Activated CD8-positive, alpha-beta T cell treated with anti-CD3 and anti-CD28 coated beads, Interleukin-2, amount 10 ng/mL, durations not matched to agents 7 days and 5 days (primary cell): ENCODE results near the gene PLEKHM3. TPM values are rescaled to one million over a fixed set of nuclear protein-coding genes. Genes with fewer than 3 reads are reported as not detected.

Experiments
- ATAC-seq: fragments of 150-1000 bp; cut with Tn5 transposase; one replicate; pipeline ENCODE4 v1.10.0; 2021; ENCODE audit warnings: moderate library complexity
- CTCF ChIA-PET: fragments of 350-600 bp; sonication (Branson Sonifier 250); formaldehyde crosslinking; loops from one replicate; lab custom pipeline; 2021; ENCODE audit warnings: antibody characterized with exemption; lab: Charles Lee
- POLR2A ChIA-PET: fragments of 350-600 bp; sonication (Branson Sonifier 250); formaldehyde crosslinking; loops from one replicate; lab custom pipeline; 2021; ENCODE audit warnings: antibody characterized with exemption; lab: Charles Lee
- DNase-seq: peaks from one replicate; pipeline ENCODE4 v3.0.0-alpha.2; 2020
- H3K27ac Mint-ChIP-seq: one replicate; pipeline ENCODE4 v1.8.0; 2021; ENCODE audit warnings: mild to moderate bottlenecking, mixed read lengths
- H3K27me3 Mint-ChIP-seq: one replicate; pipeline ENCODE4 v1.8.0; 2021; ENCODE audit warnings: low read depth, mixed read lengths
- H3K36me3 Mint-ChIP-seq: one replicate; pipeline ENCODE4 v1.8.0; 2021; ENCODE audit warnings: low read depth, mixed read lengths
- H3K4me1 Mint-ChIP-seq: one replicate; pipeline ENCODE4 v1.8.0; 2021; ENCODE audit warnings: low read depth, mixed read lengths
- H3K4me3 Mint-ChIP-seq: one replicate; pipeline ENCODE4 v1.8.0; 2021; ENCODE audit warnings: mild to moderate bottlenecking, mixed read lengths
- H3K9me3 Mint-ChIP-seq: one replicate; pipeline ENCODE4 v1.8.0; 2022; ENCODE audit warnings: mixed read lengths; ENCODE audit not compliant: insufficient read depth
- total RNA-seq, 2 experiments: library from RNA; stranded (reverse); gene quantifications; one replicate each; pipeline ENCODE4 v1.2.3, GENCODE V29; 2021

The PLEKHM3 gene
- total RNA-seq, 2 experiments from 2014 or later = 6.1 to 6.2 TPM

DNA sequence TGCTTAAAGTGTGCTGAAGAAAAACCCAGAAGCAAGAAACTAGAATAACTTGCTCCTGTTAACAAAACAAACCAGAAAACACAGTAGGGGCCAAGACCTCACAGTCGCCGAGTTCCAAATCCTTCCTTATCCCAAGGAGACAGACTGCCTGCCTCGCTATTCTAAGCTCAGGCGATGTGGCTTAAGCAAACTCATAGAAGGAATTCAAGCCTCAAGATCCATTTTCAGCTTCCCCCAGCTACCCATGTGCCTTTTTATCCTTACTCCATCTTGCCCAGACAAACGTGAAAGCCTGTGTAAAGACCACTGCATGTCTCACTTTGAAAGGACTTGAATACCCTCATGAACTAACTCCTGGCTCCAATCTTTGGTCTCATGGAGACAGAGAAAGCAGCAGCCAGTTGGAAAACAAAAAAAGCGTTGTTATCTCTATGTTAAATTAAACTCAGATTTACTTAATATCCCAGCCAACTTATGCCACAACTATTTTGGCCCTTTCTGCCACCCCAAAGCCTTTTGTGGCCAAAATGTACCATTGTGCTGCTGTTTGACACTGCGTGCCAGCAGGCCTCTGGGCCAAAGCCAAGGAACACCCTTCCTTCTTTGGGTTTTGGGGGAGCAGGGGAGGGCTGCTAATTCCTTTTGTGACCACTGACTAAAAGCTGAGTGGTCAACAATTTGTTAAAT lies 132.5 kb downstream of the PLEKHM3 start:
- DNase-seq (no peak), ATAC-seq (no peak)
- Mint-ChIP-seq H3K9me3 (no peaks in the 10 kb centered on the region), H3K36me3 (no peaks in the 10 kb centered on the region), H3K4me1 (no peaks in the 10 kb centered on the region), H3K27me3 (no peaks in the 10 kb centered on the region), H3K27ac (no peak overlapping the region), H3K4me3 (no peak overlapping the region)
- CTCF ChIA-PET = no interaction called here
- POLR2A ChIA-PET = interaction anchor here (0.6 kb wide), 2 partner anchors 43 to 824 kb away, joined by 3 read pairs; no protein-coding TSS in a partner anchor

DNA sequence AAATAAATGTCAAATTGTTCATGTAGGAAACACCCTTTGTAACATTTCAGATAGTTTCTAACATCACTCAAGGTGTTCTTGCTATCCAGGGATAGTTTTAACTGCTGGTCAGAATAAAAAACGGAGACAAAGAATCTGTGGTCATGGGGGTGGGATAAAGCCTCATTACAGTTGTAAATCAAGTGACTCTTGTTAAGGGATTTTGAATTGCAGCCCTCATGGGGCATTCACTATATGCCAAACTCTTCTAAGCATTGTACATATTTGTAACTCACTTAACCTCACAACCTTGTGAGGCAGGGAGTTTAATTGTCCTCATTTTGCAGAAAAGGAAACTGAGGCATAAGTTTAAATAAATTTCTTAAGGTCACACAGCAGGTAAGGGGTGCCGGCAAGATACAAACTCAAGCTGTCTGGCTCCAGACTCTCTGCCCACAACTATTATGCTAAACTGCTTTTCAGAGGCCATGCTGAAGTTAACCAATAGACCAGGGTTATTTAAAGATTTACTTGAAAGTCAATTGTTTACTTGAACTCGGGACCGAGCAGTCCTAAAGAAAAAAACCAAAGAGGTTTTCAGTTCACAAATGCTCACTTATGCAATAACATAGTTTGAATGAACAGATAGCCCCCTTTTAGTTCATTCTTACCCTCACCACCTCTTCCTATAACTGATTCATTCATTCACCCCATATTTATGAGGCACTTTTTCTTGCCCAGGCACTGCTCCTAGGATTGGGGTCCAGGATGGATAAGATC lies 134.1 kb downstream of the PLEKHM3 start:
- no peaks in the 10 kb centered on the region for H3K36me3 Mint-ChIP-seq
- no peak overlapping the region for H3K27ac Mint-ChIP-seq
- H3K4me1 Mint-ChIP-seq = no peaks in the 10 kb centered on the region
- ATAC-seq = no peak
- H3K4me3 Mint-ChIP-seq = no peak overlapping the region
- ChIA-PET CTCF (no interaction called here), POLR2A (no interaction called here)
- H3K9me3 Mint-ChIP-seq = no peaks in the 10 kb centered on the region
- no peak for DNase-seq
- H3K27me3 Mint-ChIP-seq = no peaks in the 10 kb centered on the region

DNA sequence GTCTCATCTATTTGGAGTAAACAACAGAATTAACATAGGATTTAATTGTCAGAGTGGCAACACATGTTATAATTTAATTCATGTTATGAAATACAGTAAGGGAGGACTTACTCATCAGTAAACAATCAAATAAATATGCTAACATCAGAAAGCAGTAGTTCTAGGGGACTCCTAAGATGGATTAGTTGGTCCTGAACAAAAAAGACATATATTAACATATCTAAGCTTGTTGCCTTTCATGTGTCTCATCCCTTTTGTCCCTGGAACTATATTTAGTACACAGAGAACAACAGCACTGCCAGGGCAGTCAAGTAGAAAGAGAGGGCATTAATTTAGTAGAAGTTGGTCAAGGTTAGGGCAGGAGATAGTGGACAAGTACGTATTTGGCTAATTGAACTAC lies 137.8 kb downstream of the PLEKHM3 start:
- no peak overlapping the region for H3K4me3 Mint-ChIP-seq

GRCh38 chr2:207885010-207885409 lies 140.3 kb downstream of the PLEKHM3 start:
- Mint-ChIP-seq H3K27ac (no peak overlapping the region), H3K36me3 (no peaks in the 10 kb centered on the region), H3K4me3 (no peak overlapping the region), H3K4me1 (no peaks in the 10 kb centered on the region), H3K27me3 (no peaks in the 10 kb centered on the region), H3K9me3 (no peaks in the 10 kb centered on the region)
- no peak for DNase-seq
- no peak for ATAC-seq
- CTCF ChIA-PET = no interaction called here
- POLR2A ChIA-PET = interaction anchor here (0.6 kb wide), 1 partner anchor 255 kb away, joined by 4 read pairs; no protein-coding TSS in a partner anchor

More for the DNA sequence above, 137.8 kb downstream of the PLEKHM3 start:
- no peaks in the 10 kb centered on the region for H3K36me3 Mint-ChIP-seq
- no peak overlapping the region for H3K27ac Mint-ChIP-seq
- ATAC-seq = no peak
- POLR2A ChIA-PET = interaction anchor here (0.7 kb wide), 1 partner anchor 164 kb away, joined by 3 read pairs; no protein-coding TSS in a partner anchor
- no peaks in the 10 kb centered on the region for H3K4me1 Mint-ChIP-seq
- no peaks in the 10 kb centered on the region for H3K27me3 Mint-ChIP-seq
- H3K9me3 Mint-ChIP-seq = no peaks in the 10 kb centered on the region
- no peak for DNase-seq
- CTCF ChIA-PET = no interaction called here

- Mint-ChIP-seq H3K9me3 (no peaks in the 10 kb centered on the region), H3K36me3 (no peaks in the 10 kb centered on the region), H3K4me1 (no peaks in the 10 kb centered on the region), H3K27ac (no peak overlapping the region), H3K4me3 (no peak overlapping the region), H3K27me3 (no peaks in the 10 kb centered on the region)
- ATAC-seq (no peak), DNase-seq (no peak)
- ChIA-PET POLR2A (no interaction called here), CTCF (no interaction called here)
These were observed 141.2 kb downstream of the PLEKHM3 start for GRCh38 chr2:207884127-207884526.

DNA sequence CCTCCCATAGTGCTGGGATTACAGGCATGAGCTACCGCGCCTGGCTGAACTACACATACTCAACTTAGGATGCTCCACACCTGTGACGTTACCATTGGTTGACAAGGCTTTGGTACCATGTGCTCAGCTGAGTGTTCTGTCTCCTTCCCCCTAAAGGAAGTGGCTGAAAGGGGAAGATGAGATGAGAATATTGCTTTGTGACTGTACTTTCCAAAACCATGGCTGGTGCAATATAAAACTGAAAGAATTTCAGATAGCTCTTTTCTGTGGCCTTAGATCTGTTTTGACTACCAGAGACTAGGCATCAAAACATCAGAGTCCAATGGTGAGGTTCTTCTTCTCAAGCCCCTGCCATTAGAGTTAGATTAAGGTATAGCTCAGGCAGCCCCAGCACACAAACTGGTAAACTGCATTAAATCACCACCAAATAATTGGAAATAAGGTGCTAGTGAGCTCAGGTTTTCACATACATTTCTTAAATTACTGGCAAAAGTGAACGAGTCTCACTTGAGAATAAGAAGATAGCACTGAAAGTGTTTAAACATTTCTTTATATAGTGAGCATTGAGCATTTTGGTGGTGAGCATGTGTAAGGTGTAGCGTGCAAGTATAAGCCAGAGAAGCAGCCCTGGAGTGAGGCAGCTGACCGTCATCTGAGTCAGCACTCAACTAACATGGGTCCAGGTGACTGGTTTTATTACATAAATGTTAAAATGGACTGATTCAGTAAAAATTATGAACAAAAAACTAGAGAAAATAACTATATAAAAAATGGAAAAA lies 142.1 kb downstream of the PLEKHM3 start:
- CTCF ChIA-PET = no interaction called here
- POLR2A ChIA-PET = no interaction called here
- no peaks in the 10 kb centered on the region for H3K4me1 Mint-ChIP-seq
- no peaks in the 10 kb centered on the region for H3K9me3 Mint-ChIP-seq
- ATAC-seq (no peak), DNase-seq (no peak)
- no peak overlapping the region for H3K4me3 Mint-ChIP-seq
- H3K36me3 Mint-ChIP-seq = no peaks in the 10 kb centered on the region
- no peak overlapping the region for H3K27ac Mint-ChIP-seq
- H3K27me3 Mint-ChIP-seq = no peaks in the 10 kb centered on the region

GRCh38 chr2:207881902-207882301 lies 143.4 kb downstream of the PLEKHM3 start:
- H3K36me3 Mint-ChIP-seq = no peaks in the 10 kb centered on the region
- POLR2A ChIA-PET = no interaction called here
- no peaks in the 10 kb centered on the region for H3K9me3 Mint-ChIP-seq
- CTCF ChIA-PET = no interaction called here
- no peaks in the 10 kb centered on the region for H3K4me1 Mint-ChIP-seq
- no peaks in the 10 kb centered on the region for H3K27me3 Mint-ChIP-seq
- no peak for DNase-seq
- H3K27ac Mint-ChIP-seq = no peak overlapping the region
- H3K4me3 Mint-ChIP-seq = no peak overlapping the region
- ATAC-seq = no peak

GRCh38 chr2:207879536-207879935 lies 145.8 kb downstream of the PLEKHM3 start:
- Mint-ChIP-seq H3K9me3 (no peaks in the 10 kb centered on the region), H3K36me3 (no peaks in the 10 kb centered on the region), H3K27me3 (no peaks in the 10 kb centered on the region), H3K4me3 (no peak overlapping the region), H3K27ac (no peak overlapping the region), H3K4me1 (no peaks in the 10 kb centered on the region)
- no peak for ATAC-seq
- no peak for DNase-seq
- ChIA-PET POLR2A (no interaction called here), CTCF (no interaction called here)

DNA sequence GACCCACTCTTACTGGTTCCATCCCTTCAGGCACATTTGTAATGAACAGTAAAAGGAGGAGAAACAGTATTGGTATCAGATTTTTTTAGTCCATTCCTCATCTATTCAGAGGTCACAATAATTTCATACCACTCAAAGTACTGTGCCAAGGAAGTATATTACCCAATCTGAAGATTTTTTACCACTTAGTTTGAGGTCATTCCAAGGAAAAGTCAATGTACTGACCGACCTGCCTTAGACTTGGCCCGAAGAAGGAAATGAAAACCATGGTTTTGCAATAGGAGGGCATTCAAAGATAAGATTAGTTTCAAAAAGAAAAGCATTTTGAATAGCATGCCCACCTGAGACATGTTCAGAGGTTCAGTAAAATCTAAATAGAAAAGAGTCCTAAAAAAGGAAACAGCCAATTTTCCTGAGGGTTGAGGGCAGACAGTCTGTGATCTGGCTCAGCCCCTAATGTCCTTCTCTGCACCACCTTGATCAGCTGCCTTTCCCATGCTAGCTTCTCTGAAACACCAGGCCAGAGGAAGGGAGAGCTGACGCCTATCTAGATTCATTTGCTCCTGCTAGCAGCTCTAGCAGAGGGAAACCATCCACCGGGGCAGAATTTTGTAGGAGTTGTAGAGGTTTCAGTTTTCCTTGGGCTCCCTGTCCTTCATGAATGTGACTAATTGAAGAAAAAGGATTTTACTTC lies 148.3 kb downstream of the PLEKHM3 start:
- no peak overlapping the region for H3K4me3 Mint-ChIP-seq
- ATAC-seq = no peak
- no peaks in the 10 kb centered on the region for H3K36me3 Mint-ChIP-seq
- no peaks in the 10 kb centered on the region for H3K4me1 Mint-ChIP-seq
- H3K27ac Mint-ChIP-seq = no peak overlapping the region
- no peaks in the 10 kb centered on the region for H3K9me3 Mint-ChIP-seq
- DNase-seq = no peak
- ChIA-PET POLR2A (no interaction called here), CTCF (no interaction called here)
- no peaks in the 10 kb centered on the region for H3K27me3 Mint-ChIP-seq

DNA sequence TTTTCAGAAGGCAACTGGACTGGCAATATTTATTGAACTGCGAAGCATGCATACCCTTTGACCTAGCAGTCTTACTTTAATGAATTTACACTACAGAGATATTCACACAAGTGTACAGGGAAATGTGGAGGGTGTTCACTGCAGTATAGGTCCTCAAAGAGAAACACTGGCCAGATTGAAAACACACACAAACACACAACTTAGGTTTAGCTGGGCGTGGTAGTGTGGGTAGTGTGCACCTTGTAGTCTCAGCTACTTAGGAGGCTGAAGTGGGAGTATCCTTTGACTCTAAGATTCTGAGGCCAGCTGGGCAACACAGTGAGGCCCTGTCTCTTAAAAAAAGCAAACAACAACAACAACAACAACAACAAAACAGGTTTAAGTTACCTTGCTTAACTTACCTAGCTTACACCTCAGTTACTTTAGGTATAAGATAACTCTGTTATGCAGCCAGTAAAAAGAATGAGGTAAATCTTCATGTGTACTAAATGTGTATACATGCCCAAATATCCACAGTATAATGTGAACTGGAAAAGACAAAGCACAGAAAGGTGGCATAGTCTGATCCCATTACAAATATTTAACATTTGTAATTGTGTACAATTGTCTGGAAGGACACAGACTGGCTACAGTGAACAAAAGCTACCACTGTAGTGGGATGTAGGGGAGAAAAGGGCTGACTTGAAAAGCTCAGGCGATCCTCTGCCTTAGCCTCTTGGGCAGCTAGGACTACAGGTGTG lies 149.7 kb downstream of the PLEKHM3 start:
- Mint-ChIP-seq H3K9me3 (no peaks in the 10 kb centered on the region), H3K27me3 (no peaks in the 10 kb centered on the region), H3K36me3 (no peaks in the 10 kb centered on the region), H3K4me3 (no peak overlapping the region), H3K4me1 (no peaks in the 10 kb centered on the region), H3K27ac (no peak overlapping the region)
- POLR2A ChIA-PET = no interaction called here
- ATAC-seq (no peak), DNase-seq (no peak)
- CTCF ChIA-PET = interaction anchor here (1.2 kb wide), 1 partner anchor 165 kb away, joined by 3 read pairs; no protein-coding TSS in a partner anchor

DNA sequence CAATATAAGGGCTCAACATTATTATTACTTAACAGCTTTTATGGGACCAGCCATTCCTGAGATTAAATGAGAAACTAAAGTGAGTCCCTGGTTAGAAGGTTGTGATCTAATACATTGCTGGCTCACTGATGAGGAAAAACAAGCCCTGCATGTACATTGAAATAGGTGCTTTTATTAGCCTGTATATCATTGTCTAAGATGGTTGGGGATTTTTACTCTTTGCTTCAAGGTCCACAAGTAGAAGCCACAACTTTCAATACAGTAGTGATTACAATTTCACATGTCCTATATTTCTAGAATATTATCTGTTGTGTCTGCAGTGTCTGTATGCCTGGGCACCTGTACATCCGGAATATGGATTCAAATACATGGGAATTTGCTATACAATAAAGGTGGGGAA lies 151.5 kb downstream of the PLEKHM3 start:
- CTCF ChIA-PET = interaction anchor here (1.0 kb wide), 1 partner anchor 240 kb away, joined by 3 read pairs; no protein-coding TSS in a partner anchor
- Mint-ChIP-seq H3K36me3 (no peaks in the 10 kb centered on the region), H3K9me3 (no peaks in the 10 kb centered on the region), H3K27ac (no peak overlapping the region), H3K27me3 (no peaks in the 10 kb centered on the region), H3K4me3 (no peak overlapping the region), H3K4me1 (no peaks in the 10 kb centered on the region)
- DNase-seq (no peak), ATAC-seq (no peak)
- POLR2A ChIA-PET = no interaction called here
